ENCODE data around the gene HCN2. TPM values are rescaled to one million over a fixed set of nuclear protein-coding genes. Genes with fewer than 3 reads are reported as not detected.
"Not testable (repeated sequence)": the region's sequence is repeated elsewhere in the genome, so short reads cannot be mapped to it uniquely, and the experiment has no call there.

The HCN2 gene
- total RNA-seq, 2 donors from 2014 or later = 0.14 to 8.5 TPM

DNA sequence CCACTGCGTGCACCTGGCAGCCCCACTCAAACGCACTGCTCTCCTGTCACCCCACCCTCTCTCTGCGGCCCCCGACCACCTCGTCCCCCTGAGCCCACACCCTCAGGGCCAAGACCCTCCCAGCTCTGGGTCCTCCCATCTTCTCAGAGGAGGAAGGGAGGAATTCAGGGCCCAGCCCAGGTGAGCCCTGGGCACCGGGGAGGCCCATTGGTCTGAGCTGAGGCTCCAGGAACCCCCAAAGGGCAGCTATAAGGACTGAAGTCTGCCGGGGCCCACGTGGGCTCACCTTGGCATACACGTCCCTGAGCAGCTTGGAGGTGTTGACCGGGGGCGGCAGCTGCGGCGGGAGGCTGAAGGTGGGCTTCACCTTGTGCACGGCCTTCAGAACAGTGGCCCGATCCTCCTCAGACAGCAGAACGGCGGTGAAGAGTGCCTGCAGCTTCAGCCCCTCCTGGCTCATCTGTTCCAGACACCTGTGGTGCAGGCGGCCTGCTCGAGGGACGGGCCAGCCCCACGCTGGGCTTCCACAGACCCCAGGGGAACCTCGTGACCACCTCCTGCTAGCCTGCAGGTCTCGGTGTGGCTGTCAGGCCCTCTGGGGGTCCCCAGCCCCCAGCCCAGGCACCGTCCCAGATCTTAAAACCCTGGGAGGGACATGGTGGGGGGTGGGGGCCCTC is 34.9 kb downstream of the HCN2 start:
- DNase-seq (ENCODE audit: low spot score) = no peak
- H3K27ac ChIP-seq = peak overlapping the region in 1 of 2 donors; percentile 3
- 86% methylated on average over 24 of the region's 24 CpGs for whole genome bisulfite sequencing

DNA sequence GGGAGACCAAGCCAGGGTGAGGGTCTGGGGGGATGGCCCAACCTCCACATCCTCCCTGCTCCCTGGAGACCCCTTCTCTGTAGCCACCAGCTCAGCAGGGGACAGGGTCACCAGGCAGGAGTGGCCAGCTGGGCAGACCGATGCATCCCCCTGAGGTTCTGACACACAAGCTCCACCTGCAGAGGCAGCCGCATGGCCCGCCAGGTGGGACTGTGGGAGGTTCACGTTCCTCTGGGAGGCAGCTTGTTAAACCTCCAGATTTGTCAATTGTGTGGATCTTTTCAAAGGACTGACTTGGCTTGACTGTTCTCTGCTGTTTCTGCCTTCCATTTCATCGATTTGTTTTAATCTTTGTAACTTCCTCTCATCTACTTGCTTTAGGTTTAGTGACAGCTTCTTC is 35.6 kb downstream of the HCN2 start:
- 79% methylated on average over 5 of the region's 5 CpGs for WGBS
- no peak for DNase-seq (ENCODE audit: low spot score)
- Histone ChIP-seq H3K36me3 (peaks cover 0 to 11% of the 10 kb centered on the region in 2 donors), H3K27me3 (replicated peaks; ENCODE audit: insufficient read depth) (no peaks in the 10 kb centered on the region), H3K27ac (no peak overlapping the region), H3K4me3 (no peak overlapping the region), H3K4me1 (replicated peaks) (no peaks in the 10 kb centered on the region), H3K9me3 (no peaks in the 10 kb centered on the region)
- TF ChIP-seq POLR2AphosphoS5 (IDR thresholded peaks at IDR 0.05) (no peak), POLR2A (IDR thresholded peaks at IDR 0.05) (no peak)
- TF ChIP-seq, protein P1, sequence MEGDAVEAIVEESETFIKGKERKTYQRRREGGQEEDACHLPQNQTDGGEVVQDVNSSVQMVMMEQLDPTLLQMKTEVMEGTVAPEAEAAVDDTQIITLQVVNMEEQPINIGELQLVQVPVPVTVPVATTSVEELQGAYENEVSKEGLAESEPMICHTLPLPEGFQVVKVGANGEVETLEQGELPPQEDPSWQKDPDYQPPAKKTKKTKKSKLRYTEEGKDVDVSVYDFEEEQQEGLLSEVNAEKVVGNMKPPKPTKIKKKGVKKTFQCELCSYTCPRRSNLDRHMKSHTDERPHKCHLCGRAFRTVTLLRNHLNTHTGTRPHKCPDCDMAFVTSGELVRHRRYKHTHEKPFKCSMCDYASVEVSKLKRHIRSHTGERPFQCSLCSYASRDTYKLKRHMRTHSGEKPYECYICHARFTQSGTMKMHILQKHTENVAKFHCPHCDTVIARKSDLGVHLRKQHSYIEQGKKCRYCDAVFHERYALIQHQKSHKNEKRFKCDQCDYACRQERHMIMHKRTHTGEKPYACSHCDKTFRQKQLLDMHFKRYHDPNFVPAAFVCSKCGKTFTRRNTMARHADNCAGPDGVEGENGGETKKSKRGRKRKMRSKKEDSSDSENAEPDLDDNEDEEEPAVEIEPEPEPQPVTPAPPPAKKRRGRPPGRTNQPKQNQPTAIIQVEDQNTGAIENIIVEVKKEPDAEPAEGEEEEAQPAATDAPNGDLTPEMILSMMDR (IDR thresholded peaks at IDR 0.05) = no peak
- intact Hi-C loops (cut with DNase I) = no loop called here

More for the DNA sequence above, 34.9 kb downstream of the HCN2 start:
- Histone ChIP-seq H3K27me3 (replicated peaks; ENCODE audit: insufficient read depth) (no peaks in the 10 kb centered on the region), H3K36me3 (peaks cover 0 to 18% of the 10 kb centered on the region in 2 donors), H3K9me3 (no peaks in the 10 kb centered on the region), H3K4me1 (replicated peaks) (no peaks in the 10 kb centered on the region), H3K4me3 (no peak overlapping the region)
- intact Hi-C loops (cut with DNase I) = no loop called here
- TF ChIP-seq, protein P1 (IDR thresholded peaks at IDR 0.05) = no peak
- TF ChIP-seq POLR2A (IDR thresholded peaks at IDR 0.05) (no peak), POLR2AphosphoS5 (IDR thresholded peaks at IDR 0.05) (no peak)

DNA sequence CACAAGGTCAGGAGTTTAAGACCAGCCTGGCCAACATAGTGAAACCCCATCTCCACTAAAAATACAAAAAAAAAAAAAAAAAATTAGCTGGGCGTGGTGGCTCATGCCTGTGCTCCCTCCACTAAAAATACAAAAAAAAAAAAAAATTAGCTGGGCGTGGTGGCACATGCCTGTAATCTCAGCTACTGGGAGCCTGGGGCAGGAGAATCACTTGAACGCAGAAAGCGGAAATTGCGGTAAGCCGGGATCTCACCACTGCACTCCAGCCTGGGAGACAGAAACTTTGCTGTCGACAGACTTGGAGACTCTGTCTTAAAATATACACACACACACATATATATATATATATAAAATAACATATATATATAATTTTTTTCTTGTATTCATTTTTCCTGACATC is 36.9 kb downstream of the HCN2 start:
- intact Hi-C loops (cut with DNase I); H3K4me1 ChIP-seq (replicated peaks); H3K27me3 ChIP-seq (replicated peaks; ENCODE audit: insufficient read depth); H3K27ac ChIP-seq; H3K4me3 ChIP-seq; H3K9me3 ChIP-seq; DNase-seq (ENCODE audit: low spot score); H3K36me3 ChIP-seq: not testable (repeated sequence)
- 93% methylated on average over 7 of the region's 7 CpGs for WGBS

DNA sequence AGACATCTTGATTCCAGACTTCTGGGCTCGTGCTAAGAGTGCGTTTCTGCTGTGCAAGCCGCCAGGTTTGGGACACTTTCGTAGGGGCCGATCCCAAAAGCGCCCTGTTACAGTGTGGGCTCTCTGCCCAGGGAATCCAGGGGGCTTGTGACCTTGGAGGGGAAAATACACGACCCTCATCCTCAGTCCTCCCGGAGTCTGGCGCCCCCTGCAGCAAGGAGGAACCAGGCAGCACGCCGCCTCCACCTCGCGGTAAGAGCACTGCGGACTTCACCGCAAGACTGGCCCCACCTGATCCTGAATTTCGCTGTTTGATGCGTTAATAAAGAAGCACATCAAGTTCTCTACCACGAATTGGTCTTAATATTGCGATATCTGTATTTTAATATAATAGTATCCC is 38.5 kb downstream of the HCN2 start:
- Histone ChIP-seq H3K36me3 (no peaks in the 10 kb centered on the region), H3K4me1 (replicated peaks) (no peaks in the 10 kb centered on the region), H3K27ac (no peak overlapping the region), H3K9me3 (no peaks in the 10 kb centered on the region), H3K27me3 (replicated peaks; ENCODE audit: insufficient read depth) (no peaks in the 10 kb centered on the region), H3K4me3 (no peak overlapping the region)
- intact Hi-C loops (cut with DNase I) = no loop called here
- no peak for TF ChIP-seq POLR2A (IDR thresholded peaks at IDR 0.05)
- 84% methylated on average over 19 of the region's 19 CpGs for WGBS
- no peak for DNase-seq (ENCODE audit: low spot score)

DNA sequence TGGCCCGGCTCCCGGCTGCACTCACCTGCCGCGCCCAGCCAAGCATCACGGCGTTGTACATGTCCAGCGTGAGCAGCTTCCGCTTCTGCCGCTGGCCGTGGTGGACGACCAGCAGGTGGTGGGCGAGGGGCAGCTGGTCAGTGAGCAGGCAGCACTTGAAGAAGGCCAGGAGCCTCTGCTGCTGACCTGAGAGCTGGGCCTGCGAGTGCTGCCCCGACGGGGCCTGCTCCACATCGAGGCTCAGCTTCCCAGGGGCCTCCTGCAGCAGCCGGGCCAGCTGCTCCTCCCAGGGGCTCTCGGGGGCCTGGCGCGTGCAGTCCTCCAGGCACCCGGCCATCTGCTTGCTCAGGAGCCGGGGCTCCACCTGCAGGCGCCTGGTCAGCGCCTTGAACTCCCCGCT is 39.8 kb downstream of the HCN2 start:
- intact Hi-C loops (cut with DNase I); H3K36me3 ChIP-seq; H3K4me3 ChIP-seq; H3K4me1 ChIP-seq (replicated peaks); H3K27me3 ChIP-seq (replicated peaks; ENCODE audit: insufficient read depth); H3K27ac ChIP-seq; H3K9me3 ChIP-seq; DNase-seq (ENCODE audit: low spot score): not testable (repeated sequence)
- 65% methylated on average over 24 of the region's 25 CpGs for WGBS

DNA sequence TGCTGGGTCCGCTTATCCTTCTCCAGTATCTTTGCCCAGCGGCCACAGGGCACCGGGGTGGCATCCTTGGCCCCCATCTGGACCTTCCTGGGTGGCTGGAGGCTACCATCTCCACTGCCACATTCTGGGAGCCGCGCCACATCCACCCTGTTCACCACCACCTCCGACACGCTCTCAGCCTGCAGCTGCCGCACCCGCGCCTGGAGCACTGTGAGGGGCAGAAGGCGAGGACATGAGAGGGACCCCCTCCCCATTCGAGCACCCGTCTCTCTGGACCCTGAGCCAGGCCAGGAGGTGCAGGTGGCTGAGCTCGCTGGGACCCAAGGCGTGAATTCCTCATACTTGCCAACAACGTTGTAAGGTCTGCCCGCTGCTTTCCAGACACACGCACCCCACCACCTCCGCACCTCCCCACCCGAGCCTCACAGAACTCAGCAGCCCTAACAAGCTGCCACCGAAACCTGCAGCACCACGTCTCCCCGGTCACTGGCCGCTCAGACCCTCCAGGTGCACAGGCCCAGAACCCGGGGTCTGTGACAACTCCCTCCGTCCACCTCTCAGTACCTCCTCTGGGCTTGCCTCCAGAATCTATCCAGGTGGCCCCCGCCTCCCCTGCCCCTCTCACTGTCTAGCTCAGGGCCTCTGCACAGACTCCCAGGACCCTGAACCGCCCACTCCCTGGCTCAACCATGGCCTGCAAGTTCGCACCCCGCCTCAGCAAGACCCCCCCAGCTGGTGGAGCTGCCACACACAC is 40.5 kb downstream of the HCN2 start:
- Histone ChIP-seq H3K4me3 (no peak overlapping the region), H3K9me3 (no peaks in the 10 kb centered on the region), H3K4me1 (replicated peaks) (no peaks in the 10 kb centered on the region), H3K27ac (no peak overlapping the region), H3K36me3 (no peaks in the 10 kb centered on the region), H3K27me3 (replicated peaks; ENCODE audit: insufficient read depth) (no peaks in the 10 kb centered on the region)
- TF ChIP-seq POLR2A (IDR thresholded peaks at IDR 0.05) = no peak
- TF ChIP-seq, protein P1 (IDR thresholded peaks at IDR 0.05) = no peak
- TF ChIP-seq POLR2AphosphoS5 (IDR thresholded peaks at IDR 0.05) = no peak
- 93% methylated on average over 29 of the region's 30 CpGs for WGBS
- DNase-seq (ENCODE audit: low spot score) = no peak
- intact Hi-C loops (cut with DNase I) = no loop called here

Data from prostate gland (tissue), 2 donors.